HG02885 (cell line): ENCODE measurements around the gene LRRC27.

Experiments used
- ATAC-seq: cut with Tn5 transposase; IDR thresholded peaks from one replicate; pipeline ENCODE4 v1.9.1; 2021; ENCODE audit warnings: mild to moderate bottlenecking; ENCODE audit not compliant: unreplicated experiment, poor library complexity

Gene LRRC27

GRCh38 chr10:132420469-132420980 lies 88.5 kb downstream of the LRRC27 start:
- no peak for ATAC-seq

DNA sequence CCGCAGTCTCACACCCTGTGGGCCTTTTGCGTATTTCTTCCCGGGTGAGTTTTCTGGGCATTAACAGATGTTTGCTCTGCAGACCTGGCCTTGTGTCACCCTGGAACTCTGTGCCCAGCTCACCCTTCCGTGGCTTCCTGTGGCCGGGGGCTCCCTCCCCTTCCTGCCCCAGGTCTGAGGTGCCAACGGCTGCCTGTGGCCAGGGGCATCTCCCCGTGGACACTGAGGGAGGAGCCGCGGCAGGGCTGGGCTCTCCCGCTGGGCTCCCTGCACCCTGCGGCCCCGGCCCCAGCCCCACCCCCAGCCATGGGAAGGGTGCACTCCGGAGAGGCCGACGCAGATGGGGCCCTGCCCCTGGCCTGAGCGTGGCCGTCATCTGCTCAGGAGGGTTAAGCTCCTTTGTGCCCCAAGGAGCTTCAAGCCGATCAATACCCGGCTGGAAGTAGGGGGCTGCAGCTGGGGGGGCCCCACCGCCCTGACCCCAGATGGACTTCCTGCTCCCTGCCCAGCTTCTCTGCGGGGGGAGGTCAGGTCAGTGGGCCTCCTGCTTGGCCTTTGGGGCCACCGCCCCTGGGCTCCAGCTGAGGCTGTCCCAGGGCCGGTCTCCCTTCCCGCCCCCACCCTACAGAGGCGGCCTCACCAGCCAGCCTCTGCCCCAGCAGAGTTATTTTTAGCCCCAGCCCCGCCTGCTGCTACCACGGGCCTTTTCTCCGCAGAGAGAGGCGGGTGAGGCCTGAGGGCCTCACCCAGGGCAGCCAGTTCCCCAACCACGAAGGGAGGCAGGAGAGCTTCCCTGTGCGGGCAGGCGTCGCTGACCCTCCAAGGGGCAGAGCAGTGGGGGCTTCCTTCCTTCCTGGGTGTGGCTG lies 89.2 kb downstream of the LRRC27 start:
- ATAC-seq, result peak; percentile 44

- ATAC-seq, result peak; percentile 39
Measured at GRCh38 chr10:132421847-132422751, 90.1 kb downstream of the LRRC27 start.

- no peak for ATAC-seq
Measured at GRCh38 chr10:132422903-132423825, 91.2 kb downstream of the LRRC27 start.

- no peak for ATAC-seq
Measured at GRCh38 chr10:132423966-132424861, 92.2 kb downstream of the LRRC27 start.

GRCh38 chr10:132425029-132425756 lies 93.2 kb downstream of the LRRC27 start:
- ATAC-seq, result no peak

- no peak for ATAC-seq
Measured at GRCh38 chr10:132425757-132426155, 93.8 kb downstream of the LRRC27 start.

DNA sequence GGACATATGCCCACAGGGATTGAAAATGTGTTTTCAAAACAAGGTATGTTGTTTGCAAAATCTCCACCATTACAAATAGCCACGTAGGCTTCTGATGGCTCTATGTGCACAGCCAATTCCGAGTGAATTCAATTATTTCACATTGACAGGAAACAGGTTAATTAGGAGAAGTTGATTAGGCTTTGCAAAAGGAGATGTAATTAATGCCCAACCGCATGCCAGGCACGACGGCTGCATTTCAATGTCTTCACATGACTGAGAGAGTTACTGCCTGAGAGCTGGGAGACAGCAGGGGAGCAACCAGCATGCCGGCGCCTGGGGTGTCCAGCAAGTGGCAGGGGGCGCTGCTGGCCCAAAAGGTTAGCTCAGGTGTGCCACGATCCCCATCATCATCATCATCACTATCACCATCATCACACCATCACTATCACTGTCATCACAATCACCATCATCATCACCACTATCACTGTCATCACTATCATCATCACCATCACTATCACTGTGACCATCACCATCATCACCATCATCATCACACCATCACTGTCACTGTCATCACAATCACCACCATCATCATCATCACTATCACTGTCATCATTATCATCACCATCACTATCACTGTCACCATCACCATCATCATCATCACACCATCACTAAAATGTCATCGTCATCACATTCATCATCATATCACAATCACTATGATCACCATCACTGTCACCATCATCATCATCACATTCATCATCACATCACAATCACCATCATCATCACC lies 95.2 kb downstream of the LRRC27 start:
- ATAC-seq, result no peak

DNA sequence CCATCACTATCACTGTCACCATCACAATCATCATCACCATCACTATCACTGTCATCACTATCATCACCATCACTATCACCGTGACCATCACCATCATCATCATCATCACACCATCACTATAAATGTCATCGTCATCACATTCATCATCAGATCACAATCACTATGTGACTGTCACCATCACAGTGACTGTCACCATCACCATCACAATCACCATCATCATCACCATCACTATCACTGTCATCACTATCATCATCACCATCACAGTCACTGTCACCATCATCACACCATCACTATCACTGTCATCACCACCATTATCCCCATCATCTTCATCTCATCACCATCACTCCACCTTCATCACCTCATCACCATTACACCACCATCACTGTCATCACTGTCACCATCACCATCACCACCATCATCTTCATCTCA lies 96.0 kb downstream of the LRRC27 start:
- no peak for ATAC-seq

- ATAC-seq, result no peak
Measured at GRCh38 chr10:132428486-132428995, 96.5 kb downstream of the LRRC27 start.
